BE2C (cell line): ENCODE results near the gene CUL9.

Source experiments
- DNase-seq: peaks from one replicate; pipeline ENCODE4 v3.0.0-alpha.2; 2020
- H3K27me3 ChIP-seq: fragments of 250-450 bp; sonication (Bioruptor Pico); 2 replicates; pipeline ENCODE4 v1.5.1; 2020; ENCODE audit warnings: mild to moderate bottlenecking
- H3K36me3 ChIP-seq: fragments of 250-450 bp; sonication (Bioruptor Pico); 2 replicates; pipeline ENCODE4 v1.5.1; 2020; ENCODE audit warnings: mild to moderate bottlenecking
- H3K4me1 ChIP-seq: fragments of 250-450 bp; sonication (Bioruptor Pico); 2 replicates; pipeline ENCODE4 v1.5.1; 2020
- H3K4me3 ChIP-seq: 2 replicates; pipeline ENCODE4 v1.5.1; 2011; ENCODE audit warnings: low read depth, low read length
- H3K9me3 ChIP-seq: fragments of 250-450 bp; sonication (Bioruptor Pico); 2 replicates; pipeline ENCODE4 v1.5.1; 2020
- CTCF ChIP-seq: IDR thresholded peaks from 2 replicates; pipeline ENCODE4 v1.5.1; 2012; ENCODE audit warnings: mild to moderate bottlenecking, low read depth, low read length

The CUL9 gene

GRCh38 chr6:43271944-43272343 is 89.9 kb downstream of the CUL9 start:
- DNase-seq, result no peak
- no peak overlapping the region for H3K4me3 ChIP-seq
- H3K36me3 ChIP-seq, result no peaks in the 10 kb centered on the region
- peaks cover 8% of the 10 kb centered on the region; the same call in 1 of the 2 replicates for H3K27me3 ChIP-seq
- no peaks in the 10 kb centered on the region for H3K9me3 ChIP-seq
- H3K4me1 ChIP-seq, result peaks cover 12% of the 10 kb centered on the region
- no peak for TF ChIP-seq CTCF

- no peak for TF ChIP-seq CTCF
Observed at GRCh38 chr6:43273707-43274106, 91.7 kb downstream of the CUL9 start.

More at GRCh38 chr6:43273707-43274106, 91.7 kb downstream of the CUL9 start:
- Histone ChIP-seq H3K36me3 (no peaks in the 10 kb centered on the region), H3K4me1 (peaks cover 4% of the 10 kb centered on the region), H3K4me3 (no peak overlapping the region), H3K27me3 (peaks cover 8% of the 10 kb centered on the region; the same call in 1 of the 2 replicates), H3K9me3 (no peaks in the 10 kb centered on the region)
- DNase-seq, result no peak
